Measurements from ENCODE around the gene NUMB.

- TF ChIP-seq EZH2phosphoT487 (IDR thresholded peaks at IDR 0.05; ENCODE audit: low read depth) = no peak
- TF ChIP-seq CTCF (IDR thresholded peaks at IDR 0.05; ENCODE audit: low read depth, low read length) = no peak
Observed at GRCh38 chr14:73462815-73463214, 4.5 kb upstream of the NUMB start.

Data from OCI-LY3 (cell line).